Tibial artery (tissue), 4 donors: ENCODE measurements around the gene PYGB.
A peak's percentile ranks its signal among the peaks of the same experiment; 100 is the strongest.

ENCODE experiments used
- DNase-seq, 2 donors: peaks; one replicate each; pipeline ENCODE4 v3.0.0-alpha.2; 2019
- H3K27ac ChIP-seq, 2 donors: fragments of 200-600 bp; sonication (generic) in 1 of 2; 1 replicate in 1 of 2; 2 replicates in 1 of 2; pipeline ENCODE4 v1.5.1; 2018 to 2019; ENCODE audit warnings: mild to moderate bottlenecking in 1 of 2
- H3K27me3 ChIP-seq, 2 donors: fragments of 200-600 bp; sonication (generic) in 1 of 2; one replicate each; pipeline versions ENCODE4 v1.5.1 to v1.6.0; 2016 to 2019
- H3K36me3 ChIP-seq, 3 donors: fragments of 200-600 bp; sonication (generic) in 2 of 3; one replicate each; pipeline ENCODE4 v1.5.1; 2016 to 2019; ENCODE audit warnings: mild to moderate bottlenecking in 2 of 3
- H3K4me1 ChIP-seq, 4 donors: fragments of 200-600 bp; sonication (generic) in 2 of 4; 1 replicate in 3 of 4; 2 replicates in 1 of 4; pipeline ENCODE4 v1.5.1; 2016 to 2019
- H3K4me3 ChIP-seq, 2 donors: fragments of 200-600 bp; sonication (generic) in 1 of 2; 1 replicate in 1 of 2; 2 replicates in 1 of 2; pipeline ENCODE4 v1.5.1; 2018 to 2019; ENCODE audit warnings: mild to moderate bottlenecking in 2 of 2
- H3K9me3 ChIP-seq, 3 donors: fragments of 200-600 bp; sonication (generic) in 1 of 3; one replicate each; pipeline ENCODE4 v1.5.1; 2016 to 2019
- intact Hi-C: fragments of 100-400 bp; cut with DNase I; formaldehyde crosslinking; loops from one replicate; pipeline ENCODE4 v1.15.0; 2023; ENCODE audit warnings: low total_unique reads
- TF ChIP-seq, protein P1 (sequence below), 2 experiments: fragments of 200-600 bp in 1 of 2; fragments of 450-650 bp in 1 of 2; IDR thresholded peaks; one replicate each; pipeline ENCODE4 v1.5.1; 2017 to 2019; ENCODE audit warnings: antibody characterized with exemption in 2 of 2, mild to moderate bottlenecking in 1 of 2, moderate library complexity in 1 of 2

The PYGB gene

DNA sequence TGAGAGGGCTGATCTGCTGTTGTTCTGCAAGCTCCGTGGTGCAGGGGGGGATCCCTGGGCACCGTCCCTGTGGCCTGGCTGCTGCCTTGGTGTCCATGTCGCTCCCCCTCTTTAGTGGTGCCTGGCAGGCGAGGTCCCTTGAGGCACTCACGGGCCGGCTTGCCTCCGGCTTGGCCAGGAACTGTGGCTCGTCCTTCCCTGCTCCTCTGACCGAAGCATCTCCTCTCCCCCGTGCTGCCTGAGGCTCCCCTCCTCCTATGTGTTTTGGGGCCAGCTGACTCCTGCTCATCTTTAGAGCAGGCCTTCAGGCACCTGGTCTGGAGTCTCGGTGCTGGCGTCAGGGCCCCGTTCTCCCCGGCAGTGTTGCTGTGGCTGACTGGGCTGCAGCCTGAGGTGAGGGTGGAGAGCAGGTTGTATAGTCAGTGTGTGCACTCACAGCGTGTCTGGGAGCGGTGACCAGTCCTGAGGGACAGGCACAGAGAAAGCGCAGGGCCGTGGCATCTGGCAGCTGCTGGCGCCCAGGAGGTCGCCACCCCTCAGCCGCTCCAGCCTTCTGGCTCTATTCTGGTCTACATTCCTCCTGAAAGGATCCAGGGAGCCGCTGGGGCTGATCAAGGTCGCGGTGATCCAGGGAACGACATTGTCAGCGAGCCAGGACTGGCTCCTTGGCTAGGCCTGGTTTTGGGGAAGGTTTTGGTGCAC is 43.7 kb downstream of the PYGB start:
- intact Hi-C loops, result no loop called here
- Histone ChIP-seq H3K27ac (peak overlapping the region; percentile 8 to 20), H3K27me3 (no peaks in the 10 kb centered on the region), H3K4me1 (peaks cover 0 to 35% (median 28%) of the 10 kb centered on the region in 4 donors), H3K9me3 (no peaks in the 10 kb centered on the region), H3K36me3 (peaks cover 50 to 82% (median 80%) of the 10 kb centered on the region in 3 donors), H3K4me3 (no peak overlapping the region)
- TF ChIP-seq, protein P1, sequence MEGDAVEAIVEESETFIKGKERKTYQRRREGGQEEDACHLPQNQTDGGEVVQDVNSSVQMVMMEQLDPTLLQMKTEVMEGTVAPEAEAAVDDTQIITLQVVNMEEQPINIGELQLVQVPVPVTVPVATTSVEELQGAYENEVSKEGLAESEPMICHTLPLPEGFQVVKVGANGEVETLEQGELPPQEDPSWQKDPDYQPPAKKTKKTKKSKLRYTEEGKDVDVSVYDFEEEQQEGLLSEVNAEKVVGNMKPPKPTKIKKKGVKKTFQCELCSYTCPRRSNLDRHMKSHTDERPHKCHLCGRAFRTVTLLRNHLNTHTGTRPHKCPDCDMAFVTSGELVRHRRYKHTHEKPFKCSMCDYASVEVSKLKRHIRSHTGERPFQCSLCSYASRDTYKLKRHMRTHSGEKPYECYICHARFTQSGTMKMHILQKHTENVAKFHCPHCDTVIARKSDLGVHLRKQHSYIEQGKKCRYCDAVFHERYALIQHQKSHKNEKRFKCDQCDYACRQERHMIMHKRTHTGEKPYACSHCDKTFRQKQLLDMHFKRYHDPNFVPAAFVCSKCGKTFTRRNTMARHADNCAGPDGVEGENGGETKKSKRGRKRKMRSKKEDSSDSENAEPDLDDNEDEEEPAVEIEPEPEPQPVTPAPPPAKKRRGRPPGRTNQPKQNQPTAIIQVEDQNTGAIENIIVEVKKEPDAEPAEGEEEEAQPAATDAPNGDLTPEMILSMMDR (IDR thresholded peaks at IDR 0.05), result no peak
- DNase-seq, result no peak

DNA sequence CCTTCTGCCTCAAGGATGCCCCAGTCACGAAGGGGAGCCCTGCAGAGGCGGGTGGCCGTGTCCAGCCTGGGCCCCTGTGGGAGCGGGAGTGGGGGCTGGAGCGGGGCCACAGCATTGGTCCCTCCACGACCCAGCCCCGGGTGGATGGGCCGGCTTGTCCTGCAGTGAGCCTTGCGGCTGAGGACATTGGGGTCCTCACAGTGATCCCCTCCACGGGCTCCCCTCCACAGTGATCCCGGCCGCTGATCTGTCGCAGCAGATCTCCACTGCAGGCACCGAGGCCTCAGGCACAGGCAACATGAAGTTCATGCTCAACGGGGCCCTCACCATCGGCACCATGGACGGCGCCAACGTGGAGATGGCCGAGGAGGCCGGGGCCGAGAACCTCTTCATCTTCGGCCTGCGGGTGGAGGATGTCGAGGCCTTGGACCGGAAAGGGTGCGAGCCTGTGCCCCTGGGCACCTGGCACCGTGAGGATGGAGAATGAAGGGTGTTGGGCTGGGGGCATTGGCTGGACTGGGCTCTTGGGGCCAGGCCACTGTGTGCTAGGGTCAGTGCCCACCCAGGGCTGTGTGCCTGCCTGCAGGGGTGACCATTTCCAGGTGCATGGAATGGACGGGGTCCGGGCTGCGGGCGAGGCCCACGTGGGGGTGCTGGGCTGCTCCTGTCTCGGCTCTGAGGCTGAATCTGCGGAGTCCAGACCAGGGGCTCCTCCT is 44.4 kb downstream of the PYGB start:
- Histone ChIP-seq H3K4me3 (no peak overlapping the region), H3K4me1 (peaks cover 0 to 41% (median 31%) of the 10 kb centered on the region in 4 donors), H3K27ac (no peak overlapping the region), H3K9me3 (no peaks in the 10 kb centered on the region), H3K27me3 (no peaks in the 10 kb centered on the region), H3K36me3 (peaks cover 46 to 82% (median 80%) of the 10 kb centered on the region in 3 donors)
- TF ChIP-seq, protein P1 (IDR thresholded peaks at IDR 0.05), result no peak
- DNase-seq, result no peak
- intact Hi-C loops, result no loop called here

DNA sequence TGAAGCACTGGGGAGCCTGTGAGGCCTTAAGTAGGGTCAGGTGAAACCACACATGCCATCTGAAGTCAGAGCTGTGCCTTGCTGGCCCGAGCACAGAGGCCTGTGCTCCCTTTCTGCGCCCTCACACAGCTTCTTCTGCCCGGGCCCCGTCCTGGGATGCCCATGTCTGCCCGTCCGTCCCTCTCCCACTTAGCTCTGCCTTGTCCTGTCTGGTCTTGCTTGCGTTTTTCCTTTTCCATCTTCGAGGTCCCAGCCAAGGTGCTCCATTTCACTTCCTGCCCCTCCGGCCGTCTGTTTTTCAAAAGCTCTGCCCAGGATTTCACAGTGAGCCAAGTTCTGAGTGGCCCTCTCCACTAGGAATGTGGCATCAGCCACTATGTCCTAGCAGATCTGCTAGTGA is 45.6 kb downstream of the PYGB start:
- peak overlapping the region; percentile 13 to 47 for H3K27ac ChIP-seq

DNA sequence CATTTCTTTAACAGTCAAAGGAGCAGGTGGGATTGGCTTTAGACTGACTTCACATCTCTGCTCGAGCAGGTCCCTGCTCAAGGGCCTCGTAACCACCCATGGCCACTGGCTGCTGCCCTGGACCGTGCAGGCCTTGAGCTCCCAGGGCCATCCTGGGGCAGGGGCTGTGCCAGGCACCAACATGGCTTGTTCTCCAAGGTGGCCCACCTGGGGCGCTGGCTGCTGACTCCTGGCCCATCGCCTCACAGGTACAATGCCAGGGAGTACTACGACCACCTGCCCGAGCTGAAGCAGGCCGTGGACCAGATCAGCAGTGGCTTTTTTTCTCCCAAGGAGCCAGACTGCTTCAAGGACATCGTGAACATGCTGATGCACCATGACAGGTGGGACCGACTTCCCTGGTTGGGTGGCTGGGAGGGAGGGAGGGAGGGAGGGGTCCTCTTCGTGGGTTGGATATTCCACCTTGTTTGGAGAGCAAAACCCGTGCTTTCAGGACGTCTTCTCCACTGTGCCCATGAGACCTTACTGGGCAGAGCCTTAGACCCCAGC is 46.1 kb downstream of the PYGB start:
- H3K4me3 ChIP-seq, result no peak overlapping the region
- intact Hi-C loops, result no loop called here
- peak overlapping the region; percentile 13 to 47 for H3K27ac ChIP-seq
- peaks cover 0 to 43% (median 31%) of the 10 kb centered on the region in 4 donors for H3K4me1 ChIP-seq
- TF ChIP-seq, protein P1 (IDR thresholded peaks at IDR 0.05), result no peak
- H3K36me3 ChIP-seq, result peaks cover 51 to 80% (median 80%) of the 10 kb centered on the region in 3 donors
- H3K27me3 ChIP-seq, result no peaks in the 10 kb centered on the region
- H3K9me3 ChIP-seq, result no peaks in the 10 kb centered on the region
- DNase-seq, result no peak

More for the DNA sequence above, 45.6 kb downstream of the PYGB start:
- DNase-seq, result no peak
- TF ChIP-seq, protein P1 (IDR thresholded peaks at IDR 0.05), result no peak
- Histone ChIP-seq H3K4me1 (peaks cover 0 to 43% (median 31%) of the 10 kb centered on the region in 4 donors), H3K9me3 (no peaks in the 10 kb centered on the region), H3K36me3 (peaks cover 48 to 81% (median 80%) of the 10 kb centered on the region in 3 donors), H3K4me3 (no peak overlapping the region), H3K27me3 (no peaks in the 10 kb centered on the region)
- intact Hi-C loops, result no loop called here

DNA sequence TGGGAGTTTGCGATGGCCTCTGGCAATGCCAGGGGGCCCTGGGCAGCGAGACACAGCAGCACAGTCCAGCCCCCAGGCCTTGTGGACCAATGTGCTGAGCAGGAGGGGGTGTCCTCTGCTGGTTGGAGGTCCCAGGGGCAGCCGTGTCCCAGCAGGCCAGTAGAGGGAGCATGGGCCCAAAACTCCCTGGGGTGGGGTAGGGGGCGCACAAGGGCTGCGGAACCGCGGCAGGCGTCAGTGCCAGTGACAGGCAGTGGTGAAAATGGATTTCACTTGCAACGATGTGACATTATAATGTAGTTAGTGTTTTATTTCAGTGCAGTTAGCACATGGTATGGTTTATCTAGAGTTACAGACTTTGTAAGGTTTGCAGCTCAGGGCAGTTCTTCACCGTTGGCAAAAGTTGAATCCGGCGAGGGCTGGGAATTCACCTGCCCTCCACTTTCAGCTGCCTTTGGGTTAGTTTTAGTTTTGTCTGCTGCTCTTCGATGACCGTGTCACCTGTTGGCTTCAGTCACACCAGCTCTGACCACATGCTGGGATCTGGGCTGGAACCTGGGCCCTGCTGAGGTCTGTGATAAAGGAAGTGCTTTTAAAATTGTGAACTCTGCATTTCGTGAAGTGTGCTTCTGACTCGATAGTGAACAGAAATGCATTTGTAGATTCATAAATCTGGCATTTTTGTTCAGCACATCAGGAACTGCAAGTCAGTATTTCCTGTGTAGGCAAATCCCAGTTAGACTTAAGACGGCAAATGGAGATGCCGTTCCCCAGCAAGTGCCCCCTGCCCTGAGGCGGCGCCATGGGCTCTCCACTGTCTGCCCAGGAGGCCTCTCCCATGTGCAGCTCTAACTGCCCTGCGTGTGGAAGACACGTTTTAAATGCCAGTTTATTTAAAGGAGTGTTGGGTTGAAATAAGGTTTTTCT is 46.8 kb downstream of the PYGB start:
- TF ChIP-seq, protein P1 (IDR thresholded peaks at IDR 0.05), result peak; percentile 58 to 70
- Histone ChIP-seq H3K4me3 (no peak overlapping the region), H3K36me3 (peaks cover 52 to 78% (median 73%) of the 10 kb centered on the region in 3 donors), H3K4me1 (peaks cover 0 to 43% (median 31%) of the 10 kb centered on the region in 4 donors), H3K27ac (peak overlapping the region; percentile 13 to 47), H3K27me3 (no peaks in the 10 kb centered on the region), H3K9me3 (no peaks in the 10 kb centered on the region)
- intact Hi-C loops, result no loop called here
- DNase-seq, result peak in 1 of 2 donors; percentile 41
